Hippocampal formation (tissue), 2 donors: Measurements from ENCODE around the gene TRIM63.

Experiments
- DNase-seq, 2 donors: peaks; one replicate each; lab custom pipeline; 2025; lab: John Stamatoyannopoulos, UW

TRIM63 gene

GRCh38 chr1:26016953-26017545 lies 50.4 kb downstream of the TRIM63 start:
- DNase-seq = no peak

GRCh38 chr1:26016258-26016952 lies 51.0 kb downstream of the TRIM63 start:
- DNase-seq = peak in 1 of 2 donors; percentile 50

- no peak for DNase-seq
Measured at GRCh38 chr1:26015358-26015757, 52.1 kb downstream of the TRIM63 start.

- no peak for DNase-seq
Measured at GRCh38 chr1:26014179-26014578, 53.3 kb downstream of the TRIM63 start.

- DNase-seq = no peak
Measured at GRCh38 chr1:26012864-26013263, 54.6 kb downstream of the TRIM63 start.

- no peak for DNase-seq
Measured at GRCh38 chr1:26010825-26011224, 56.6 kb downstream of the TRIM63 start.

- no peak for DNase-seq
Measured at GRCh38 chr1:26009796-26010447, 57.5 kb downstream of the TRIM63 start.

GRCh38 chr1:26006710-26007109 lies 60.7 kb downstream of the TRIM63 start:
- DNase-seq = no peak

- no peak for DNase-seq
Measured at GRCh38 chr1:26005434-26006105, 61.9 kb downstream of the TRIM63 start.

- DNase-seq = no peak
Measured at GRCh38 chr1:26003756-26004155, 63.7 kb downstream of the TRIM63 start.

- no peak for DNase-seq
Measured at GRCh38 chr1:26003262-26003661, 64.2 kb downstream of the TRIM63 start.
